ENCODE measurements around the gene KRTAP5-7. TPM values are rescaled to one million over a fixed set of nuclear protein-coding genes. Genes with fewer than 3 reads are reported as not detected.
"Not testable (repeated sequence)": the region's sequence is repeated elsewhere in the genome, so short reads cannot be mapped to it uniquely, and the experiment has no call there.

The KRTAP5-7 gene
- total RNA-seq, 1 experiment from 2014 or later = not detected

GRCh38 chr11:71539017-71539416 is 11.9 kb downstream of the KRTAP5-7 start:
- no peak for ATAC-seq
- Histone ChIP-seq H3K36me3 (ENCODE audit: control insufficient read depth in 1 of 2, insufficient read depth in 2 of 2, low read length in 2 of 2) (no peaks in the 10 kb centered on the region), H3K27me3 (ENCODE audit: insufficient read depth, low read length) (no peaks in the 10 kb centered on the region), H3K79me2 (ENCODE audit: insufficient read depth, low read length) (no peaks in the 10 kb centered on the region), H3K9me3 (ENCODE audit: control insufficient read depth in 1 of 2, insufficient read depth in 1 of 2, low read depth in 1 of 2, low read length in 2 of 2) (no peaks in the 10 kb centered on the region), H3K27ac (ENCODE audit: low read depth, low read length) (no peak overlapping the region), H4K20me1 (ENCODE audit: insufficient read depth) (no peaks in the 10 kb centered on the region), H3K4me2 (ENCODE audit: low read length) (no peak overlapping the region), H3K4me3 (replicated peaks in 1 of 2; ENCODE audit: low read depth in 1 of 2, low read length in 2 of 2) (no peak overlapping the region), H3K4me1 (ENCODE audit: control insufficient read depth in 1 of 2, insufficient read depth in 2 of 2, low read length in 2 of 2) (peaks cover 0 to 11% of the 10 kb centered on the region in 2 experiments; a peak in 2 of 4 replicates), H3K9ac (ENCODE audit: low read length) (no peak overlapping the region), H3K9me2 (ENCODE audit: insufficient read depth) (no peaks in the 10 kb centered on the region), H2AFZ (ENCODE audit: low read depth, low read length, poor library complexity, severe bottlenecking) (no peak overlapping the region)
- RAD21 ChIA-PET (ENCODE audit: low non-redundant PET in 1 of 2, low total read pairs in 2 of 2, uncharacterized antibody in 2 of 2, unreplicated experiment in 2 of 2) = no interaction called here
- no peak for DNase-seq (ENCODE audit: low read depth, low spot score)
- TF ChIP-seq MAX (IDR thresholded peaks at IDR 0.05) = no peak
- TF ChIP-seq ZBTB33 (IDR thresholded peaks at IDR 0.05; ENCODE audit: extremely low read depth, insufficient replicate concordance, low read length) = no peak
- no peak for TF ChIP-seq CEBPB (IDR thresholded peaks at IDR 0.05; ENCODE audit: low read depth)
- TF ChIP-seq ZFX (IDR thresholded peaks at IDR 0.05) = no peak
- TF ChIP-seq JUND (IDR thresholded peaks at IDR 0.05) = no peak
- TF ChIP-seq TCF7L2 (IDR thresholded peaks at IDR 0.05; ENCODE audit: borderline replicate concordance, extremely low read depth, insufficient read depth, insufficient read length) = no peak
- TF ChIP-seq CBX3 (IDR thresholded peaks at IDR 0.05; ENCODE audit: low read depth) = no peak
- no peak for TF ChIP-seq REST (IDR thresholded peaks at IDR 0.05; ENCODE audit: low read depth)
- TF ChIP-seq CTCF (IDR thresholded peaks at IDR 0.05 in 2 of 3, conservative IDR thresholded peaks at IDR 0.05 in 1 of 3; ENCODE audit: borderline replicate concordance in 1 of 3, insufficient read depth in 1 of 3, low read depth in 2 of 3, low read length in 2 of 3) = no peak
- BruUV-seq (replicated peaks) = no TSS peak
- POLR2A ChIA-PET = no interaction called here
- intact Hi-C loops (cut with micrococcal nuclease) = no loop called here
- CTCF ChIA-PET = no interaction called here

- H3K9ac ChIP-seq (ENCODE audit: low read length); CTCF ChIA-PET; H3K36me3 ChIP-seq (ENCODE audit: control insufficient read depth in 1 of 2, insufficient read depth in 2 of 2, low read length in 2 of 2); H3K79me2 ChIP-seq (ENCODE audit: insufficient read depth, low read length); H4K20me1 ChIP-seq (ENCODE audit: insufficient read depth); POLR2A ChIA-PET; H3K27ac ChIP-seq (ENCODE audit: low read depth, low read length); intact Hi-C loops (cut with micrococcal nuclease); DNase-seq (ENCODE audit: low read depth, low spot score); H3K4me3 ChIP-seq (replicated peaks in 1 of 2; ENCODE audit: low read depth in 1 of 2, low read length in 2 of 2); H2AFZ ChIP-seq (ENCODE audit: low read depth, low read length, poor library complexity, severe bottlenecking); RAD21 ChIA-PET (ENCODE audit: low non-redundant PET in 1 of 2, low total read pairs in 2 of 2, uncharacterized antibody in 2 of 2, unreplicated experiment in 2 of 2); H3K9me3 ChIP-seq (ENCODE audit: control insufficient read depth in 1 of 2, insufficient read depth in 1 of 2, low read depth in 1 of 2, low read length in 2 of 2); H3K4me2 ChIP-seq (ENCODE audit: low read length); ATAC-seq; H3K27me3 ChIP-seq (ENCODE audit: insufficient read depth, low read length); BruUV-seq (replicated peaks); H3K9me2 ChIP-seq (ENCODE audit: insufficient read depth): not testable (repeated sequence)
- H3K4me1 ChIP-seq (ENCODE audit: control insufficient read depth in 1 of 2, insufficient read depth in 2 of 2, low read length in 2 of 2) = peaks cover 0 to 11% of the 10 kb centered on the region in 2 experiments; a peak in 2 of 4 replicates
Observed at GRCh38 chr11:71539971-71540370, 12.9 kb downstream of the KRTAP5-7 start.
